ENCODE results near the gene TBL3.

GRCh38 chr16:2029350-2029749 lies 57.5 kb downstream of the TBL3 start:
- no peak for TF ChIP-seq L3MBTL2 (IDR thresholded peaks at IDR 0.05)
- TF ChIP-seq, protein P1, sequence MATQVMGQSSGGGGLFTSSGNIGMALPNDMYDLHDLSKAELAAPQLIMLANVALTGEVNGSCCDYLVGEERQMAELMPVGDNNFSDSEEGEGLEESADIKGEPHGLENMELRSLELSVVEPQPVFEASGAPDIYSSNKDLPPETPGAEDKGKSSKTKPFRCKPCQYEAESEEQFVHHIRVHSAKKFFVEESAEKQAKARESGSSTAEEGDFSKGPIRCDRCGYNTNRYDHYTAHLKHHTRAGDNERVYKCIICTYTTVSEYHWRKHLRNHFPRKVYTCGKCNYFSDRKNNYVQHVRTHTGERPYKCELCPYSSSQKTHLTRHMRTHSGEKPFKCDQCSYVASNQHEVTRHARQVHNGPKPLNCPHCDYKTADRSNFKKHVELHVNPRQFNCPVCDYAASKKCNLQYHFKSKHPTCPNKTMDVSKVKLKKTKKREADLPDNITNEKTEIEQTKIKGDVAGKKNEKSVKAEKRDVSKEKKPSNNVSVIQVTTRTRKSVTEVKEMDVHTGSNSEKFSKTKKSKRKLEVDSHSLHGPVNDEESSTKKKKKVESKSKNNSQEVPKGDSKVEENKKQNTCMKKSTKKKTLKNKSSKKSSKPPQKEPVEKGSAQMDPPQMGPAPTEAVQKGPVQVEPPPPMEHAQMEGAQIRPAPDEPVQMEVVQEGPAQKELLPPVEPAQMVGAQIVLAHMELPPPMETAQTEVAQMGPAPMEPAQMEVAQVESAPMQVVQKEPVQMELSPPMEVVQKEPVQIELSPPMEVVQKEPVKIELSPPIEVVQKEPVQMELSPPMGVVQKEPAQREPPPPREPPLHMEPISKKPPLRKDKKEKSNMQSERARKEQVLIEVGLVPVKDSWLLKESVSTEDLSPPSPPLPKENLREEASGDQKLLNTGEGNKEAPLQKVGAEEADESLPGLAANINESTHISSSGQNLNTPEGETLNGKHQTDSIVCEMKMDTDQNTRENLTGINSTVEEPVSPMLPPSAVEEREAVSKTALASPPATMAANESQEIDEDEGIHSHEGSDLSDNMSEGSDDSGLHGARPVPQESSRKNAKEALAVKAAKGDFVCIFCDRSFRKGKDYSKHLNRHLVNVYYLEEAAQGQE (IDR thresholded peaks at IDR 0.05; ENCODE audit: borderline replicate concordance) = no peak
- TF ChIP-seq, protein P1 (CRISPR knock-in tag; IDR thresholded peaks at IDR 0.05; ENCODE audit: low read depth) = no peak
- no peak for TF ChIP-seq ZZZ3 (IDR thresholded peaks at IDR 0.05)
- no peak for TF ChIP-seq POLR2AphosphoS5 (IDR thresholded peaks at IDR 0.05; ENCODE audit: control insufficient read depth, insufficient read depth, low read depth, low read length)
- no peak for TF ChIP-seq ZNF134 (CRISPR knock-in tag; conservative IDR thresholded peaks at IDR 0.05)
- TF ChIP-seq NFIC (IDR thresholded peaks at IDR 0.05) = no peak
- no peak for TF ChIP-seq POLR2A (conservative IDR thresholded peaks at IDR 0.05)
